ENCODE data around the gene PREX1.

The PREX1 gene

DNA sequence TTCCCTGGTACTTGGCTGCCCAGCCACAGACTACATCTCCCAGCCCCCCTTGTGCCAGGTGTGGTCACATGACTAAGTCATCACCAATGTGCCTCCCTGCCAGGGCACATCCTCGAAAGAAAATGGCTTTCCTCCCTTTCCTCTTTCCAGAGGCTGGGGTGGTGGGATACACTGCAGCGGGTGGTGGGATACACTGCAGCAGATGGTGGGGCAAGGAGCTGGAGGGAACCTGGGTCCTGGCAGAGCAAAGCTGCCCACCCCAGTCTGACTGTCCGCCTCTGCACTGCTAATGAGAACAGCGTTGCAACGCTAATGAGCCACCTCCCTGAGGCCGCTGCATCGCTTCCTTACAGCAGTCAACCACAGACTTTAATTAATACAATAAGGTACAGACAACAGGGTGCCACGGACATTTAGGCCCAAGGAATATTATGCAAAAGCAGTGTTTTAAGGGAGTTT, 125.3 kb downstream of the PREX1 start:
- Histone ChIP-seq H3K4me3 (no peak overlapping the region), H3K27ac (peak overlapping the region in 8 of 21 experiments; percentile 4 to 76 (median 62))

DNA sequence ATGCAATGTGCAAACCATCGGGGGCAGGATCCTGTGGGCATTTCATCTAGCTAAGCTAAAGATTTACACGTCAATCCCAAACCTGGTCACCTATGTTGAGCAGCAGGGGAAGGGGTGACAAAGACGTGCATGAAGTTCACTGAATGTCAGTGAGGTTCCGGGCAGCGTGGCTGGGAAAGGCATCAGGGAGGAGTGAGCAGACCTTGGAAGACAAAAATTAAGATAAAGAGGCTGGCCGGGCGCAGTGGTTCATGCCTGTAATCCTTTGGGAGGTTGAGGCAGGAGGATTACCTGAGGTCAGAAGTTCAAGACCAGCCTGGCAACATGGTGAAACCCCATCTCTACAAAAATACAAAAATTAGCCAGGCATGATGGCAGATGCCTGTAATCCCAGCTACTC, 126.1 kb downstream of the PREX1 start:
- no peak overlapping the region for H3K27ac ChIP-seq
- no peak overlapping the region for H3K4me3 ChIP-seq

GRCh38 chr20:48698507-48699267, 129.1 kb downstream of the PREX1 start:
- Histone ChIP-seq H3K27ac (peak overlapping the region in 1 of 21 experiments; percentile 37), H3K4me3 (no peak overlapping the region)

- no peak overlapping the region for H3K4me3 ChIP-seq
- peak overlapping the region in 3 of 21 experiments; percentile 15 to 40 (median 37) for H3K27ac ChIP-seq
These were observed 129.8 kb downstream of the PREX1 start for GRCh38 chr20:48697845-48698491.

GRCh38 chr20:48696671-48697070, 131.1 kb downstream of the PREX1 start:
- Histone ChIP-seq H3K27ac (no peak overlapping the region), H3K4me3 (no peak overlapping the region)

- Histone ChIP-seq H3K4me3 (no peak overlapping the region), H3K27ac (no peak overlapping the region)
These were observed 132.1 kb downstream of the PREX1 start for GRCh38 chr20:48695738-48696137.

GRCh38 chr20:48695255-48695654, 132.5 kb downstream of the PREX1 start:
- Histone ChIP-seq H3K27ac (no peak overlapping the region), H3K4me3 (no peak overlapping the region)

- no peak overlapping the region for H3K27ac ChIP-seq
- no peak overlapping the region for H3K4me3 ChIP-seq
These were observed 133.4 kb downstream of the PREX1 start for GRCh38 chr20:48694381-48694865.

- Histone ChIP-seq H3K4me3 (no peak overlapping the region), H3K27ac (no peak overlapping the region)
These were observed 136.3 kb downstream of the PREX1 start for GRCh38 chr20:48691523-48691922.

DNA sequence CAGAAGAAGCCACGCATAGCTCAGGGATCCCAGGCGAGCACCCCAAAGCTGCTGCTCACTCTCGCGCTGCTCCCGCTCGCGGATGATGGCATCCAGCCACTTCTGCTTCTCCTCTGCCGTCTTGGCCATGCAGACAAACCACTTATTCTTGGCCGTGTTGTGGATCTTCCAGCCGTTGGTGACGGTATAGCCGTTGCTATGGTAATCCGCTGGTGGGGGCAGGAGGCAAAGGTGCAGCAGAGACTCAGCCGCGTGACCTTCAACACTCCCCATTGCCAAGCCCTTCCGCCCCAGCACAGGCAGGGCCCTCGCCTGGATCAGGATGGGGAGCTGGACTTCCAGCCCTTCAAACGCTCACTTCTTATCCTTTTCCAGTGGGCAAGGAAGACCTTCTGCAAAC, 136.9 kb downstream of the PREX1 start:
- Histone ChIP-seq H3K4me3 (no peak overlapping the region), H3K27ac (no peak overlapping the region)

DNA sequence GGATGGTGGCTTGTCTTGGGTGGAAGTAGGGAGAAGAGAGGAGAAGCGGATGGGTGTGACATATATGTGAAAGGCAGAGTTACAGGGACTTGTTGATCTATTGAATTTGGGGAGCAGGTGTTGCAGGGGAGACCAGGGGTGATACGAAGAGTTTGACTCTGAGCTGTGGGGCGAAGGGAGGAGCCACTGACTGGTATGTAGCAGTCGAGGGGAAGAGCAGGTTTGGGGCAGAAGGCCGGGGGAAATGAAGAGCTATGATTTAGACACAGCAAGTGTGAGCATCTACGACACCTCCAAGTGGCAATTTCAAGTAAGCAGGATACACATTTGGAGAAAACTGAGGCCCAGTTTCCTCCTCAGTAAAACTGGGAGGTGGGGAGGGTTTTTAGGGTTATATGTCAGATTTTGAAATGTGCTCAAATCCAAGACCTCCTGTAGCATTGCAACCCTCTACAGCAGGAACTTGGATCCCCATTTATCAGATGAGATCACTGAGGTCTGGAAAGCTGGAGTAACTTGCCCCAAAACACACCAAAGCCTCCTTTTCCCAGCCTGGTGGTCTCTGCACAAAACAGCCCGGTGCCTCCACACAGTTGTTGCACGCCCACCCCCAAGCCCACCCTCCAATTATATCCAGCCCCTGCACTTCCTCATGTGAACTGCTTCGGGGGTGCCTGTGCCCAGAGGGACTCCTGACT, 137.8 kb downstream of the PREX1 start:
- Histone ChIP-seq H3K4me3 (no peak overlapping the region), H3K27ac (peak overlapping the region in 1 of 21 experiments; percentile 23)

DNA sequence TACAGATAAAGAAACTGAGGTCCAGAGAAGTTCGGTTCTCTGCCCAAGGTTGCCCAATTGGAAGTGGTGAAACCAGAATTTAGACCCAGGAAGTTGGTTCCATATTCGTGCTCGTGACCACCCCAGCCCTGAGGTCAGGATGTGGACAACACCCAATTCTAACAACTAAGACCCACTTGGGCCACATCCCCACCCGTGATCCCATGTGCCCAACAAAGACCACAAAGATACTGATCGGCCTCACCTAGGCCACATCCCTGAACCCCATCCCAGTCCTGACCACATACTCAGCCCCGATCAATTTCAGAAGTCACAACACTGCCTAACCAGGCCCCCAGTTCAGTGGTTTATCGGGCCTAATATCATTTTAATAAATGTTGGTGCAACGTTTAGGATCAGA, 138.4 kb downstream of the PREX1 start:
- Histone ChIP-seq H3K4me3 (no peak overlapping the region), H3K27ac (peak overlapping the region in 1 of 21 experiments; percentile 23)

- H3K27ac ChIP-seq = no peak overlapping the region
- H3K4me3 ChIP-seq = no peak overlapping the region
These were observed 139.2 kb downstream of the PREX1 start for GRCh38 chr20:48688579-48688978.

DNA sequence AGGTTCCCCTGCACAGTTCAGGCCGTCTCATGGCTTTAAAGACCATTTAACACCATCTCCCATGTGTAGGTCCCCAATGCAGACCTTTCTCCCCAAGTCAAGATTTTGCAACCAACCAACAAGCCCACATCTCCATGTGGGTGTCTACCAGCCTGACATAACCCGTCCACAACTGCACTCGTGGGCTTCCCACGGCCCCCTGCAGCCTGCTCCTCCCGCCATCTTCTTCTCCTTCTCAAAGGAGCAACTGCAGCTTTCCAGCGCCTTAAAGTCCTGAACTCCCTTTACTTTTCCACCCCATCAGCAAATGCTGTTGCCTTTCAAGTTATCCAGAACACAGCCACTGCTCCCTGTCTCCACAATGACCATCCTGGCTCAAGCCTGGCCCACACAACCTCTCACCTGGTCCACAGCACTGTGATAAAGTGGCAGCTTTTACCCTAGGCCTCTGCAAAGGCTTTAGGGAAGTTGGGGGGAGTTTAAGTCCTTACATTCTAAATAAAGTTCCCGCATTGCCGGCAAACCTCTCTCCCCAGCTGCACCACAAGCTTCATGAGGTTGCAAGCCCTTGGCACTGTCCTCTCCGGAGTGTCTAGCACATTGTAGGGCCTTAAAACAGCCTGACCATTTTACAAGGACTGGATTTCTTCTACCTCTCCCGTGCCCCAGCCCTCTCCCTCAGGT, 140.5 kb downstream of the PREX1 start:
- Histone ChIP-seq H3K4me3 (no peak overlapping the region), H3K27ac (peak overlapping the region in 2 of 21 experiments; percentile 27 to 34)

GRCh38 chr20:48686238-48687116, 141.3 kb downstream of the PREX1 start:
- Histone ChIP-seq H3K4me3 (no peak overlapping the region), H3K27ac (peak overlapping the region in 4 of 21 experiments; percentile 27 to 41 (median 32))

GRCh38 chr20:48685300-48685699, 142.5 kb downstream of the PREX1 start:
- no peak overlapping the region for H3K27ac ChIP-seq

GRCh38 chr20:48684501-48685041, 143.2 kb downstream of the PREX1 start:
- Histone ChIP-seq H3K4me3 (no peak overlapping the region), H3K27ac (no peak overlapping the region)

More at GRCh38 chr20:48685300-48685699, 142.5 kb downstream of the PREX1 start:
- H3K4me3 ChIP-seq = no peak overlapping the region

DNA sequence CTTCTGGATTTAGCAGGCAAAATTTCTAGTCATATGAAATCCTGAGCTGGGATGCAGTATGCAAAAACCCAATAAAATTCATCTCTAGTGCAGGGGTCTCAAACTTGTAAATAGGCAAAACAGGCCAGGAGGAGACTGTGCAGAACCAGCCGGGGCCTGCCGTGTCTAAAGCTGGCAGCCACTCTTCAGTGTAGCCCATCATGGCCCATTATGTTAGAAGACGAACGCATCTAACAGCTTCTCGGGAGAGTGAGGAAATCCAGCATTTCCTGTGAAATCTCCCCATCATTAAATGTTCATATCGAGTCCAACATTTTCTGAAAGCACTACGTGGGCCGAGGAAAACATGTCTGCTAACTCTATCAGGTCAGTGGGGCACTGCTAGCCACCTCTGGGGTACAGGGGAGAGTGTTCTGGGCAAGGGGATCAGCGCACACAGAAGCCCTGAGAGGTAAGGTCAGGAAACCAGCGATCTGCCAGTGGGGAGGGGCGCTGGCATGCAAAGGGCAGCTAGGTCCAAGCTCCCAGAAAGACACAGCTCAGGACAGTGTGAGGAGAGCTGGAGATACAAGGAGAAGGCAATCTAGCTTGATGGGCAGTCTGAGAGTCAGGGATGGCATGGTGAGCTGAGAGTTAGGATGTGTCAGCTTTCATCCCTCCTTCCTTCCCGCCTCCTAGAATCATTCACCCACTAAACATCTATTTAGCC, 144.2 kb downstream of the PREX1 start:
- no peak overlapping the region for H3K4me3 ChIP-seq
- peak overlapping the region in 7 of 21 experiments; percentile 14 to 58 (median 32) for H3K27ac ChIP-seq

Data from skin epidermis (tissue), 12 donors.